Measurements from ENCODE around the gene CD163L1. TPM values are rescaled to one million over a fixed set of nuclear protein-coding genes. Genes with fewer than 3 reads are reported as not detected.

The CD163L1 gene
- total and polyA plus RNA-seq, 9 of the 15 experiments (the other 6 are each of a cell fraction or from before 2014, with no cell fraction given) = 0.54 to 9.2 (median 2.0) TPM

DNA sequence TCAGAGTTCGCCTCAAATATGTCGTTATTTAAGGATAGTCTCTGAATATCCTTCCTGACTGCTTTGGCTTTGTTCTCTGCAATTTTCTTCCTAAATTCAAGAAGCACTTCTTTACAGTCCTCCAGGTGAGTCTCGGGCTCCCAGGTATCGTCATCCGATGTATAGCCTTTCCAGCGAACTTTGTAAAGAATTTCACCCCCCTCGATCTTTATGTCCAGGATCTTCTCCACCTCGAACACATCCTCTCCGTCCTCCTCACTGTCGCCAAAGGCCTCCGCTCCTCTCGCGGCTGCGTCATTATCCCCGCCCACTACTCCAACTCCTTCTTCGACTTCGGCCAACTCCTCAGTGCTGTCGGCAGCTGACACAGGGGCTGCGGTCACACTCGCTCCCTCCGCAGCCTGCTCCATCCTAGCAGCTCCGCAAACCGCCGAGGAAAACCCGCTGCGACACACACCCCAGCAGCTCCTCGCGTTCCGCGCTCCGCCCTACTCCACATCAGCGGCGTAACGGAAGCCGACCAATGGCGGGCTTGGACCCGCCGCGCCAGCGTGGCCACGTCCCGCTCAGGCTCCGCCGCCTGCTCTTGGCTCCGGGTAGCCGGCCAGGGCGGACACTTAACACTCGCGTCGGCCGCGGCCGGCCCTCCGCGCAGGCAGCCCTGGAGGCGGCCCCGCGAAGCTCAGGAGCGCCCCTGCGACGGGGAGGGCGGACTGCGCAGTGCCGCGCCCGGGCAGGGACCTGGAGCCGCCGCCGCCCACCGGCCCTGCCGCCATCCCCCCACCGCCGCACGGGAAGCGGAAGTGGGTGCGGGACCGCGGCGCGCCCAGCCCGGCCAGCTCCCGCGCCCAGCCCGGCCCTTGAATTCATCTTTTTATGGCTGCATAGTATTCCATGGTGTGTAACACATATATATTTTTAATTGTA is 4.1 kb downstream of the CD163L1 start (continued):
- TF ChIP-seq CREM (IDR thresholded peaks at IDR 0.05; ENCODE audit: low read depth) (0 out of 2 replicates have a peak, but pooled peaks have one; percentile 7), ZC3H11A (IDR thresholded peaks at IDR 0.05; ENCODE audit: low read depth, low read length) (no peak), KLF6 (CRISPR knock-in tag; IDR thresholded peaks at IDR 0.05; ENCODE audit: borderline replicate concordance) (no peak), MEIS2 (IDR thresholded peaks at IDR 0.05; ENCODE audit: partially characterized antibody) (peak; percentile 14), OTX1 (CRISPR knock-in tag; IDR thresholded peaks at IDR 0.05) (no peak), ZNF778 (CRISPR knock-in tag; IDR thresholded peaks at IDR 0.05) (no peak), NR4A1 (CRISPR knock-in tag; IDR thresholded peaks at IDR 0.05) (no peak), NR4A1 (tag; IDR thresholded peaks at IDR 0.05) (0 out of 2 replicates have a peak, but pooled peaks have one; percentile 22)
- TF ChIP-seq, protein P1, sequence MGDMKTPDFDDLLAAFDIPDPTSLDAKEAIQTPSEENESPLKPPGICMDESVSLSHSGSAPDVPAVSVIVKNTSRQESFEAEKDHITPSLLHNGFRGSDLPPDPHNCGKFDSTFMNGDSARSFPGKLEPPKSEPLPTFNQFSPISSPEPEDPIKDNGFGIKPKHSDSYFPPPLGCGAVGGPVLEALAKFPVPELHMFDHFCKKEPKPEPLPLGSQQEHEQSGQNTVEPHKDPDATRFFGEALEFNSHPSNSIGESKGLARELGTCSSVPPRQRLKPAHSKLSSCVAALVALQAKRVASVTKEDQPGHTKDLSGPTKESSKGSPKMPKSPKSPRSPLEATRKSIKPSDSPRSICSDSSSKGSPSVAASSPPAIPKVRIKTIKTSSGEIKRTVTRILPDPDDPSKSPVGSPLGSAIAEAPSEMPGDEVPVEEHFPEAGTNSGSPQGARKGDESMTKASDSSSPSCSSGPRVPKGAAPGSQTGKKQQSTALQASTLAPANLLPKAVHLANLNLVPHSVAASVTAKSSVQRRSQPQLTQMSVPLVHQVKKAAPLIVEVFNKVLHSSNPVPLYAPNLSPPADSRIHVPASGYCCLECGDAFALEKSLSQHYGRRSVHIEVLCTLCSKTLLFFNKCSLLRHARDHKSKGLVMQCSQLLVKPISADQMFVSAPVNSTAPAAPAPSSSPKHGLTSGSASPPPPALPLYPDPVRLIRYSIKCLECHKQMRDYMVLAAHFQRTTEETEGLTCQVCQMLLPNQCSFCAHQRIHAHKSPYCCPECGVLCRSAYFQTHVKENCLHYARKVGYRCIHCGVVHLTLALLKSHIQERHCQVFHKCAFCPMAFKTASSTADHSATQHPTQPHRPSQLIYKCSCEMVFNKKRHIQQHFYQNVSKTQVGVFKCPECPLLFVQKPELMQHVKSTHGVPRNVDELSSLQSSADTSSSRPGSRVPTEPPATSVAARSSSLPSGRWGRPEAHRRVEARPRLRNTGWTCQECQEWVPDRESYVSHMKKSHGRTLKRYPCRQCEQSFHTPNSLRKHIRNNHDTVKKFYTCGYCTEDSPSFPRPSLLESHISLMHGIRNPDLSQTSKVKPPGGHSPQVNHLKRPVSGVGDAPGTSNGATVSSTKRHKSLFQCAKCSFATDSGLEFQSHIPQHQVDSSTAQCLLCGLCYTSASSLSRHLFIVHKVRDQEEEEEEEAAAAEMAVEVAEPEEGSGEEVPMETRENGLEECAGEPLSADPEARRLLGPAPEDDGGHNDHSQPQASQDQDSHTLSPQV (IDR thresholded peaks at IDR 0.05) = peak; percentile 50; the same call in 1 of the 2 replicates
- TF ChIP-seq, protein P2, sequence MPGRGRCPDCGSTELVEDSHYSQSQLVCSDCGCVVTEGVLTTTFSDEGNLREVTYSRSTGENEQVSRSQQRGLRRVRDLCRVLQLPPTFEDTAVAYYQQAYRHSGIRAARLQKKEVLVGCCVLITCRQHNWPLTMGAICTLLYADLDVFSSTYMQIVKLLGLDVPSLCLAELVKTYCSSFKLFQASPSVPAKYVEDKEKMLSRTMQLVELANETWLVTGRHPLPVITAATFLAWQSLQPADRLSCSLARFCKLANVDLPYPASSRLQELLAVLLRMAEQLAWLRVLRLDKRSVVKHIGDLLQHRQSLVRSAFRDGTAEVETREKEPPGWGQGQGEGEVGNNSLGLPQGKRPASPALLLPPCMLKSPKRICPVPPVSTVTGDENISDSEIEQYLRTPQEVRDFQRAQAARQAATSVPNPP (IDR thresholded peaks at IDR 0.05; ENCODE audit: borderline replicate concordance, insufficient read depth, insufficient read length) = no peak
- TF ChIP-seq, protein P3, sequence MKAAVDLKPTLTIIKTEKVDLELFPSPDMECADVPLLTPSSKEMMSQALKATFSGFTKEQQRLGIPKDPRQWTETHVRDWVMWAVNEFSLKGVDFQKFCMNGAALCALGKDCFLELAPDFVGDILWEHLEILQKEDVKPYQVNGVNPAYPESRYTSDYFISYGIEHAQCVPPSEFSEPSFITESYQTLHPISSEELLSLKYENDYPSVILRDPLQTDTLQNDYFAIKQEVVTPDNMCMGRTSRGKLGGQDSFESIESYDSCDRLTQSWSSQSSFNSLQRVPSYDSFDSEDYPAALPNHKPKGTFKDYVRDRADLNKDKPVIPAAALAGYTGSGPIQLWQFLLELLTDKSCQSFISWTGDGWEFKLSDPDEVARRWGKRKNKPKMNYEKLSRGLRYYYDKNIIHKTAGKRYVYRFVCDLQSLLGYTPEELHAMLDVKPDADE (conservative IDR thresholded peaks at IDR 0.05; ENCODE audit: control insufficient read depth, low read depth, low read length) = no peak

All from K562 (cell line).